Peyer's patch (tissue), 4 donors: ENCODE data around the gene PRICKLE2.

Experiments
- CTCF ChIP-seq, 6 experiments: fragments of 450-650 bp in 4 of 6; fragments of 200-600 bp in 2 of 6; sonication (generic) in 1 of 6; IDR thresholded peaks; one replicate each; pipeline ENCODE4 v1.5.1; 2017 to 2019; ENCODE audit warnings: antibody characterized with exemption in 6 of 6, mild to moderate bottlenecking in 3 of 6, moderate library complexity in 1 of 6
- POLR2A ChIP-seq, 2 donors: fragments of 450-650 bp; IDR thresholded peaks; one replicate each; pipeline ENCODE4 v1.5.1; 2017; ENCODE audit warnings: antibody characterized with exemption in 2 of 2, mild to moderate bottlenecking in 2 of 2, moderate library complexity in 2 of 2

- TF ChIP-seq CTCF (IDR thresholded peaks at IDR 0.05) = no peak
- no peak for TF ChIP-seq POLR2A (IDR thresholded peaks at IDR 0.05)
These were observed 157.5 kb downstream of the PRICKLE2 start for GRCh38 chr3:64067506-64068346.
